ENCODE results near the gene NTRK2. TPM values are rescaled to one million over a fixed set of nuclear protein-coding genes. Genes with fewer than 3 reads are reported as not detected.

NTRK2 gene
- total and polyA plus RNA-seq, 10 of the 15 experiments (the other 5 are each of a cell fraction or from before 2014, with no cell fraction given) = 0.42 to 4.6 (median 0.65) TPM

- RAD21 ChIA-PET (ENCODE audit: unreplicated experiment) = no interaction called here
- SMC1A ChIA-PET (ENCODE audit: uncharacterized antibody, unreplicated experiment) = no interaction called here
- TF ChIP-seq IKZF2 (IDR thresholded peaks at IDR 0.05) (no peak), CUX1 (IDR thresholded peaks at IDR 0.05; ENCODE audit: insufficient replicate concordance, low read depth, low read length) (no peak), NBN (IDR thresholded peaks at IDR 0.05) (no peak), CBX5 (IDR thresholded peaks at IDR 0.05; ENCODE audit: low read depth) (no peak), HSF1 (IDR thresholded peaks at IDR 0.05; ENCODE audit: low read depth, low read length) (no peak), DPF2 (IDR thresholded peaks at IDR 0.05) (no peak), CEBPZ (IDR thresholded peaks at IDR 0.05; ENCODE audit: low read depth, low read length) (no peak), KAT2A (conservative IDR thresholded peaks at IDR 0.05; ENCODE audit: control insufficient read depth, low read depth, low read length) (no peak), EED (IDR thresholded peaks at IDR 0.05; ENCODE audit: low read depth) (no peak), USF1 (IDR thresholded peaks at IDR 0.05; ENCODE audit: borderline replicate concordance, extremely low read length, insufficient read depth, low read depth, low read length) (no peak), USF2 (IDR thresholded peaks at IDR 0.05; ENCODE audit: borderline replicate concordance, low read depth, low read length) (no peak)
These were observed 217.3 kb downstream of the NTRK2 start for GRCh38 chr9:84886866-84887265.

More at GRCh38 chr9:84886866-84887265, 217.3 kb downstream of the NTRK2 start:
- Histone ChIP-seq H3K27ac (ENCODE audit: control insufficient read depth, insufficient read depth) (no peak overlapping the region), H3K79me2 (ENCODE audit: control insufficient read depth, insufficient read depth, low read length) (no peaks in the 10 kb centered on the region), H2AFZ (ENCODE audit: control insufficient read depth, low read depth, low read length) (no peak overlapping the region), H3K4me1 (ENCODE audit: control insufficient read depth, insufficient read depth, low read length) (no peaks in the 10 kb centered on the region), H3K36me3 (ENCODE audit: control insufficient read depth in 2 of 2, insufficient read depth in 2 of 2, low read length in 1 of 2) (no peaks in the 10 kb centered on the region), H3K9ac (ENCODE audit: control insufficient read depth, insufficient read depth, low read length) (no peak overlapping the region), H3K4me2 (ENCODE audit: control insufficient read depth, insufficient read depth) (no peak overlapping the region), H3K9me3 (replicated peaks; ENCODE audit: control insufficient read depth, insufficient read depth, low read length) (no peaks in the 10 kb centered on the region), H3K4me3 (no peak overlapping the region), H4K20me1 (ENCODE audit: control insufficient read depth, insufficient read depth) (no peaks in the 10 kb centered on the region), H3K27me3 (replicated peaks in 1 of 2; ENCODE audit: control insufficient read depth in 2 of 2, insufficient read depth in 2 of 2, low read length in 1 of 2) (no peaks in the 10 kb centered on the region; a peak in 1 of 4 replicates)
- FAIRE-seq = no peak
- DNase-seq (ENCODE audit: low read depth, low spot score) = no peak
- intact Hi-C loops (cut with micrococcal nuclease; ENCODE audit: unreplicated experiment) (no loop called here), in situ Hi-C loops (cut with MboI) (no loop called here)
- WGBS (ENCODE audit: insufficient coverage, insufficient replicate concordance, low lambda C conversion rate, missing lambda C conversion rate) = 47% methylated on average over 8 of the region's 8 CpGs
- ChIA-PET CTCF (no interaction called here), POLR2A (no interaction called here)
- ATAC-seq = no peak
- BruUV-seq (replicated peaks) = no TSS peak
